HepG2 (cell line): ENCODE results near the gene DOHH. TPM values are rescaled to one million over a fixed set of nuclear protein-coding genes. Genes with fewer than 3 reads are reported as not detected.

Experiments used
- ATAC-seq: fragments of 200-7000 bp; cut with Tn5 transposase; 3 replicates; pipeline ENCODE4 v1.9.1; 2020; ENCODE audit warnings: mild to moderate bottlenecking, moderate library complexity
- BruUV-seq: library from RNA; stranded (reverse); fragments of 400-500 nt; replicated peaks from 2 replicates; lab custom pipeline; 2021; lab: Mats Ljungman, UMichigan
- CTCF ChIA-PET: fragments of 300-600 bp; formaldehyde crosslinking; extraction: SDS; loops from one replicate; lab custom pipeline; 2021; ENCODE audit warnings: low total read pairs, inconsistent platforms, low intra/inter-chr PET ratio; lab: Yijun Ruan, JAX
- POLR2A ChIA-PET: fragments of 350-600 bp; sonication (Branson Sonifier 250); formaldehyde crosslinking; loops from one replicate; lab custom pipeline; 2020; ENCODE audit warnings: antibody characterized with exemption, inconsistent platforms; lab: Yijun Ruan, JAX
- DNase-seq: peaks from one replicate; pipeline ENCODE4 v3.0.0-alpha.2; 2015; ENCODE audit warnings: low spot score
- FAIRE-seq: peaks from 3 replicates; lab custom pipeline; 2011; peaks lifted over from hg19 to GRCh38; lab: Jason Lieb, UNC
- H2AFZ ChIP-seq: one replicate; pipeline ENCODE4 v1.6.1; 2011; ENCODE audit warnings: low read length, inconsistent platforms
- H3K27ac ChIP-seq: fragments of 300-600 bp; 3 replicates; pipeline ENCODE4 v1.8.0; 2011; ENCODE audit warnings: mixed run types, mild to moderate bottlenecking, mixed read lengths, low read length, inconsistent platforms; ENCODE audit not compliant: insufficient read depth; ENCODE audit errors: extremely low read length
- H3K27me3 ChIP-seq, 2 experiments: fragments of 200-600 bp in 1 of 2; 2 replicates in 1 of 2; 3 replicates in 1 of 2; pipeline versions ENCODE4 v1.6.0 to v1.8.0; 2011; ENCODE audit warnings: low read length in 2 of 2, mild to moderate bottlenecking in 2 of 2, moderate library complexity in 2 of 2, inconsistent platforms in 1 of 2; ENCODE audit not compliant: insufficient read depth in 2 of 2, control insufficient read depth in 1 of 2
- H3K36me3 ChIP-seq, 2 experiments: fragments of 200-600 bp in 1 of 2; replicated peaks in 1 of 2; 2 replicates in 1 of 2; 3 replicates in 1 of 2; pipeline versions ENCODE4 v1.5.1 to v1.8.0; 2011; ENCODE audit warnings: low read length in 2 of 2, inconsistent platforms in 1 of 2; ENCODE audit not compliant: insufficient read depth in 2 of 2, control insufficient read depth in 1 of 2
- H3K4me1 ChIP-seq: 2 replicates; pipeline ENCODE4 v1.5.1; 2012; ENCODE audit warnings: low read length, inconsistent platforms; ENCODE audit not compliant: insufficient read depth
- H3K4me2 ChIP-seq: 2 replicates; pipeline ENCODE4 v1.6.0; 2011; ENCODE audit warnings: low read depth, low read length, inconsistent platforms
- H3K4me3 ChIP-seq, 3 experiments: fragments of 200-600 bp in 1 of 3; sonication (generic), shearing (Covaris generic) in 1 of 3; replicated peaks in 1 of 3; 2 replicates each; pipeline ENCODE4 v1.5.1; 2011 to 2016; ENCODE audit warnings: low read length in 3 of 3, inconsistent platforms in 2 of 3, low read depth in 2 of 3, mild to moderate bottlenecking in 2 of 3, control low read depth in 1 of 3, mixed read lengths in 1 of 3; ENCODE audit not compliant: insufficient read depth in 1 of 3
- H3K79me2 ChIP-seq: one replicate; pipeline ENCODE4 v1.6.1; 2011; ENCODE audit warnings: low read length, inconsistent platforms; ENCODE audit not compliant: insufficient read depth
- H3K9ac ChIP-seq: 2 replicates; pipeline ENCODE4 v1.6.0; 2011; ENCODE audit warnings: mild to moderate bottlenecking, low read depth, low read length, inconsistent platforms; ENCODE audit not compliant: insufficient read depth
- H3K9me3 ChIP-seq: 2 replicates; pipeline ENCODE4 v1.5.1; 2012; ENCODE audit warnings: mild to moderate bottlenecking, low read length
- H4K20me1 ChIP-seq: 2 replicates; pipeline ENCODE4 v1.6.0; 2011; ENCODE audit warnings: inconsistent platforms, mild to moderate bottlenecking, low read length, moderate library complexity; ENCODE audit not compliant: insufficient read depth
- BHLHE40 ChIP-seq: IDR thresholded peaks from 2 replicates; pipeline ENCODE4 v1.6.1; 2011; ENCODE audit warnings: low read length, improper control_type of control experiment
- FUBP1 ChIP-seq: sonication (generic); formaldehyde crosslinking; IDR thresholded peaks from 2 replicates; pipeline ENCODE4 v1.5.1; 2020; ENCODE audit warnings: missing genetic modification reagents, mild to moderate bottlenecking, borderline replicate concordance
- IKZF4 ChIP-seq: sonication (generic); formaldehyde crosslinking; IDR thresholded peaks from 2 replicates; pipeline ENCODE4 v1.5.1; 2020; ENCODE audit warnings: borderline replicate concordance, mild to moderate bottlenecking, low read depth, missing genetic modification reagents; ENCODE audit errors: not compliant biosample characterization
- NAIF1 ChIP-seq: sonication (generic); formaldehyde crosslinking; IDR thresholded peaks from 2 replicates; pipeline ENCODE4 v1.5.0; 2020; ENCODE audit warnings: mild to moderate bottlenecking, missing genetic modification reagents, borderline replicate concordance
- NR1H2 ChIP-seq: sonication (generic); formaldehyde crosslinking; IDR thresholded peaks from 2 replicates; pipeline ENCODE4 v1.8.1; 2022; ENCODE audit warnings: low read depth, missing genetic modification reagents, borderline replicate concordance
- PCBP1 ChIP-seq: fragments of 200-400 bp; formaldehyde crosslinking; IDR thresholded peaks from 2 replicates; pipeline ENCODE4 v1.6.1; 2017; ENCODE audit warnings: mild to moderate bottlenecking, low read depth, low read length, borderline replicate concordance
- RBM22 ChIP-seq: fragments of 200-400 bp; formaldehyde crosslinking; optimal IDR thresholded peaks from 2 replicates; pipeline ENCODE3; 2017; ENCODE audit warnings: mild to moderate bottlenecking, low read length, moderate library complexity
- SRY ChIP-seq: sonication (generic); formaldehyde crosslinking; IDR thresholded peaks from 2 replicates; pipeline ENCODE4 v1.8.0; 2022; ENCODE audit warnings: mild to moderate bottlenecking, missing genetic modification reagents
- TEF ChIP-seq: sonication (generic); formaldehyde crosslinking; IDR thresholded peaks from 2 replicates; pipeline ENCODE4 v1.5.0; 2020; ENCODE audit warnings: missing genetic modification reagents
- ZBTB10 ChIP-seq: sonication (generic); formaldehyde crosslinking; IDR thresholded peaks from 2 replicates; pipeline ENCODE4 v1.4.0; 2020; ENCODE audit warnings: missing genetic modification reagents, borderline replicate concordance
- ZNF441 ChIP-seq: sonication (generic); formaldehyde crosslinking; IDR thresholded peaks from 2 replicates; pipeline ENCODE4 v1.7.0; 2021; ENCODE audit warnings: missing genetic modification reagents, borderline replicate concordance
- WGBS: methylation state at CpG from one replicate; pipeline ENCODE4 v1.1.6; 2017; ENCODE audit warnings: low lambda C conversion rate; 5-methylcytosine and 5-hydroxymethylcytosine counted together
- in situ Hi-C: cut with HindIII; loops from 2 replicates; pipeline ENCODE4 v1.10.0; 2017; ENCODE audit warnings: low pct_unique_long_range_greater_than_20kb; ENCODE audit not compliant: extremely low pct_ligation_motif_present
- intact Hi-C: fragments of 100-400 bp; cut with micrococcal nuclease; formaldehyde crosslinking; loops from one replicate; pipeline ENCODE4 v1.10.0; 2022; ENCODE audit not compliant: unreplicated experiment
- polyA plus RNA-seq, 8 experiments: library from polyadenylated mRNA; depleted of rRNA in 3 of 8; stranded (reverse) in 7 of 8; unstranded in 1 of 8; fragments of >200 nt; fragmentation: Illumina TruSeq in 4 of 8; extraction: Trizol in 4 of 8; gene quantifications; 2 replicates each; pipeline versions ENCODE4 v1.2.1 to v1.2.3, GENCODE V29; 2011 to 2016; ENCODE audit warnings: low read depth in 4 of 8, missing spikeins in 1 of 8, mixed read lengths in 1 of 8; ENCODE audit not compliant: insufficient read depth in 1 of 8
- total RNA-seq, 5 experiments: library from RNA; depleted of rRNA; stranded (reverse); fragments of >200 nt; fragmentation: Illumina TruSeq; extraction: Trizol; gene quantifications; 2 replicates each; pipeline ENCODE4 v1.2.3, GENCODE V29; 2016; ENCODE audit warnings: low read depth in 1 of 5
- TF ChIP-seq, protein P1 (sequence below): sonication (generic); formaldehyde crosslinking; IDR thresholded peaks from 2 replicates; pipeline ENCODE4 v1.5.0; 2020; ENCODE audit warnings: mild to moderate bottlenecking, missing genetic modification reagents

Gene DOHH
- total and polyA plus RNA-seq, 2 of the 13 experiments (the other 11 are each of a cell fraction or from before 2014, with no cell fraction given), result 3.5 to 13.7 TPM

DNA sequence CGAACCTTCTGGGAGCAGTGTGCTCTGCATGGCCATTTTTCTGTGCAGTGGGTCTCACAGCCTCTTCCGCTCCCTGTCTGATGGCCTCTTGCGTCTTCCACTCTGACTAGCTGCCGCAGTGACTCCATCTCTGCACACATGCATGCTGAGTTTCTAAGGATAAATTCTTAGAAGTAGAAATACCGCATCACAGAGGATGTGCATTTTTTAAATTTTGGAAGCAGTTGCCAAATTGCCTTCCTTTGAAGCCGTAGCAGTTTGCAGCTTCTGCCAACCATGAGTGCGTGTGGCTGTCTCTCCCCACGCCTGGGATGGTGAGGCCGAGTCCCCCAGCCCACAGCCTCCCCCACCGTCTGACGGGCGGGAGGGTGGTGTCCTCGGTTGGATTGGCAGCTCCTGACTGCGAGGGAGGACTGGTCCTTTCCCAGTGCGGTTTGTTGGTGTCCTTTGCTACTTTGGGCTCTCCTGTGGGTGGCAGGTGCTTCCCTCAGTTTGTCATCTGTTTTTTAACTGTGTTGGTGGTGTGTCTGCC lies 15.5 kb upstream of the DOHH start (continued):
- TF ChIP-seq ZBTB10 (CRISPR knock-in tag), result no peak
- no peak for TF ChIP-seq PCBP1
- no peak for TF ChIP-seq NAIF1 (CRISPR knock-in tag)
- TF ChIP-seq, protein P1, sequence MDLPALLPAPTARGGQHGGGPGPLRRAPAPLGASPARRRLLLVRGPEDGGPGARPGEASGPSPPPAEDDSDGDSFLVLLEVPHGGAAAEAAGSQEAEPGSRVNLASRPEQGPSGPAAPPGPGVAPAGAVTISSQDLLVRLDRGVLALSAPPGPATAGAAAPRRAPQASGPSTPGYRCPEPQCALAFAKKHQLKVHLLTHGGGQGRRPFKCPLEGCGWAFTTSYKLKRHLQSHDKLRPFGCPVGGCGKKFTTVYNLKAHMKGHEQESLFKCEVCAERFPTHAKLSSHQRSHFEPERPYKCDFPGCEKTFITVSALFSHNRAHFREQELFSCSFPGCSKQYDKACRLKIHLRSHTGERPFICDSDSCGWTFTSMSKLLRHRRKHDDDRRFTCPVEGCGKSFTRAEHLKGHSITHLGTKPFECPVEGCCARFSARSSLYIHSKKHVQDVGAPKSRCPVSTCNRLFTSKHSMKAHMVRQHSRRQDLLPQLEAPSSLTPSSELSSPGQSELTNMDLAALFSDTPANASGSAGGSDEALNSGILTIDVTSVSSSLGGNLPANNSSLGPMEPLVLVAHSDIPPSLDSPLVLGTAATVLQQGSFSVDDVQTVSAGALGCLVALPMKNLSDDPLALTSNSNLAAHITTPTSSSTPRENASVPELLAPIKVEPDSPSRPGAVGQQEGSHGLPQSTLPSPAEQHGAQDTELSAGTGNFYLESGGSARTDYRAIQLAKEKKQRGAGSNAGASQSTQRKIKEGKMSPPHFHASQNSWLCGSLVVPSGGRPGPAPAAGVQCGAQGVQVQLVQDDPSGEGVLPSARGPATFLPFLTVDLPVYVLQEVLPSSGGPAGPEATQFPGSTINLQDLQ (CRISPR knock-in tag), result no peak
- TF ChIP-seq TEF (CRISPR knock-in tag), result no peak

- no peak overlapping the region for H3K4me3 ChIP-seq
- in situ Hi-C loops (no loop called here), intact Hi-C loops (no loop called here)
- H4K20me1 ChIP-seq, result peaks cover 37% of the 10 kb centered on the region; the same call in 1 of the 2 replicates
- ATAC-seq, result no peak
- no peak for FAIRE-seq
- H3K27me3 ChIP-seq, result no peaks in the 10 kb centered on the region
- no TSS peak for BruUV-seq
- POLR2A ChIA-PET, result no interaction called here
- no peak overlapping the region for H3K4me2 ChIP-seq
- no peak overlapping the region for H3K9ac ChIP-seq
- peaks cover 15% of the 10 kb centered on the region for H3K4me1 ChIP-seq
- H2AFZ ChIP-seq, result no peak overlapping the region
- no peak for DNase-seq
- H3K9me3 ChIP-seq, result no peaks in the 10 kb centered on the region
- peaks cover 6 to 30% of the 10 kb centered on the region in 2 experiments; a peak in 4 of 5 replicates for H3K36me3 ChIP-seq
- H3K79me2 ChIP-seq, result peaks cover 66% of the 10 kb centered on the region
- 94% methylated on average over 5 of the region's 12 CpGs for WGBS
- CTCF ChIA-PET, result no interaction called here
- no peak overlapping the region for H3K27ac ChIP-seq
- no peak for TF ChIP-seq NR1H2
- TF ChIP-seq ZNF441 (CRISPR knock-in tag), result no peak
- TF ChIP-seq BHLHE40, result no peak
- TF ChIP-seq RBM22, result peak; percentile 36
- no peak for TF ChIP-seq FUBP1 (CRISPR knock-in tag)
- TF ChIP-seq IKZF4, result no peak
- no peak for TF ChIP-seq SRY (CRISPR knock-in tag)
Observed at GRCh38 chr19:3514930-3515329, 14.5 kb upstream of the DOHH start.
